Glomerular visceral epithelial cell (primary cell): ENCODE measurements around the gene ADGB.
"Not testable (repeated sequence)": the region's sequence is repeated elsewhere in the genome, so short reads cannot be mapped to it uniquely, and the experiment has no call there.

Experiments used
- DNase-seq: peaks from one replicate; pipeline ENCODE4 v3.0.0-alpha.2; 2016; ENCODE audit errors: extremely low spot score

The ADGB gene

DNA sequence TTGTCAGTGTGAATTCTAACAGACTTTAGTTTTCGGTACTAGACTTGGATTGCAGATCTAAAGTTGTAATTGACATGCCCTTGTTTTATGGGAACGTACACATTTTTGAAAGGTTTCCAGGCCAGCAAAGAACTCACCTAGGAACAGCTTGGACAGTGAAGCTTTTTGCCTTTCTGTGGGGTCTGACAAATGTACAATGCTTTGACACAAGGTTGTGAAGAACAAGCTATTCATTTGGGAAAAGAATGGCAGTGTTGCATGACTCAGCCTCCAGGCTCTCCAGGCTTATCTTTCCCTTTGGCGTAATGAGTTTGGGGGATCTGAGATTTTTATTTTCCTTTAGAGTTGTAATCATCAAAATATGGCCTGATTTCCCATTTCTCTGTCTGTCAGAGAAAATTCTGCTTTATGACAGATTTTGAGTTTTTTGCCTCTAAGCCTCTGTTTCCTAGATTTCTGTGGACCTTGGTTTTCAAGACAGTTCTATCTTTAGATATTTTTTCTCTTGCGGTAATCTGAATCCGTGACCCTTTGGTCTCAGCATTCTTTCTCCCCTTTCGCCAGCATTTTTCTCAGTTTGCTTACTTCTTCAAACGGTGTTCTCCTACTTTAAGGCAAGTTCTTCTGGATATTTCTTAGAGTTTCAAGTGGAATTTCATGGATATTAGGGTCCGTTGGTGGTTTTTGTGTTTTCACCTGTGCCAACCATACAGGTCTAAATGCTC, 221.0 kb downstream of the ADGB start:
- no peak for DNase-seq

DNA sequence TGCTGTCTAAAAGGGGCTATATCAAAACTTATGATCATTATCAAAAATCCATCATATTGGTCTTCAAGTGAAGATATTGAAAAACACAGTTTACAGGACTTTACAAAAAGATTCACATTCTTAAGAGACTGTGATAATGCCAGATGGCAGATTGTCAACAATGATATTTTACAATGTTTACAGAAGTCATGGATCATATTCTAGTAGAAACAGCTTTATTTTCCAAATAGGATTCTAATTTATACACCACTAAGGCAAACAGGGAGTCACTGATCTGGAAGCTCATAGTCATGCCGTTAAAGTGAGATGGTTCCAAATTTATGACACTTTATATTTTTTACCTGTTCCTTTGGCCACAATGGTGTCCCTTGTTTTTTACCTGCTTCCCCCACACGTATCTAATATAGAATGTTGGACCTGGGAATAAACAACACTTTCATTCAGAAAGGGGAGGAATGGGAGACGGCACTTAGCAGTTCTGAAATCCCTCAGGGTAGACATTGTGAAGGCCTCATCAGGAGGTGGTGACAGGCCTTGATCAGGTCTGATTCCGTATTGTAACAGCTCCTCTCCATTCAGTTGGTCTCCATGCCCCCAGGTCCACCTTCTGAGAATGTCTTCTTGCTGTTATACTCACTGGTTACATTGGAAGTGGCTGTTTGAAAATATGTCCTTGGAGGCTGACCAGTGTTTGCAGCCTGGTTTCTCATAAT, 228.6 kb downstream of the ADGB start:
- DNase-seq, result no peak

DNA sequence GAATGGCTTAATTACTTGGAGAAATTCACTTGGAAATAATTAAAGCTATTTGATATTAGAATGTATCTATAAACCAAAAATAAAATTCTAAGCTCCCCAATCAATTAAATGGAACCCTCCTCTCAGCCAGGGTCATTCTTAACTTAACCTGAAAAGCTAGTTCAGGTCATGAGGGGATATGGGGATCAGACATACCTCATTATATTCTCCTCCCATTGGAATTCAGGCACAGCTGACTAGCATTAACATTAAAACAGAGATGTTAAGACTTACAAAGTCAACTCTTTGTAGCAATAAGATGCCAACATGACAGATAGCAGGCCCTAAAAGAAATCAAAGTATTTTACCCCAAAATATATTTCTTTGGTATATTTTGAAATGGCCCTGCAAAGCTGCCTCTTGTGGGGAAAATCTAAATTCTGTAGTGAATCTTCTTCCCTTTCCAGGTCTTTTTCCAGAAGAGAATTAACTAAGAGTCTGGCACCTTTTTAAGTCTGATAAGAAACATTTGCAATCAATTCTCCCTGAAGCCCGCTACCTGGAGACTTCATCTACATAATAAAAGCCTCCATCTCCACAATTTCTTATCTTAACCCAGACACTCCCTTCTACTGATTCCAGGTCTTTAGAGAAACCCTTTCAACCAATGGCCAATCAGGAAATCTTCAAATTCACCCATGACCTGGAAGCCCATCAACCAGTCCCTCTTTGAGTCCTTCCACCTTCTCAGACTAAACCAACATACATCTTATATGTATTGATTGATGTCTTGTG, 231.2 kb downstream of the ADGB start:
- DNase-seq, result no peak

DNA sequence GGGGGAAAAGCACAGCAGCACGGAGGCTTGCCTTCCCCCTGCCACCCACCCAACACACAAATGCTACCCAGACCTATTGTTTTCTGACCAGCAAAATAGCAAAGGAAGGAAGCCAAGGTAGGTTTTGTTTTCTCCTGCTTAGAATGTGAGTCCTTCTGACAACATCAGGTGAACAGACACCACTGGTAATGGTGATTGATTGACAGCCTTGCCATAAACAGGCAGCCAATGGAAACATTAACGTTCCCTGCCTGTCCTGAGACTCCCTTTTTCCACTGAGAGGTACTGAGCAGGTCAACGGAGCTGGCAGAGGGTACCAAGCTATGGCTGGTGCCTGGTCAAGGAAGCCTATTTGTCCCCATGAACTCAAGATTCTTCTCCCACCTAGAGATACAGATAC, 234.4 kb downstream of the ADGB start:
- DNase-seq, result no peak

DNA sequence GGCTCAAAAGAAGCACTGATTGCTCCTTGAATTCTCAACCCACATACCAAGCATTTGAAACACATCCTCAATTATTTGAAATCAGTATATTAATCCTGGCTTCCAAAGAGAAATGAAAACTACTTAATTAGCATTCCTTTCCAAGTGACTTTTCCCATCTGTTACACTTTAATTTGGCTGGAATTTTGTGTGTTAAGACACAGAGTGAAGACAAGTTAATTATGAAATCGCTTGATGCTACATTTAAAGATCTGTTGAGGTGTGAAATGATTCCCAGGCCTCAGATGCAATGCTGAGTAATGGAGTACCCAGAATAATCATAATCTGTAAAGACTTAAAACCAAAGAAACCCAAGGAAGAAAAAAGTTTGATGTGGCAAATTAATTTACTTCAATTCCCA, 241.4 kb downstream of the ADGB start:
- DNase-seq, result no peak

DNA sequence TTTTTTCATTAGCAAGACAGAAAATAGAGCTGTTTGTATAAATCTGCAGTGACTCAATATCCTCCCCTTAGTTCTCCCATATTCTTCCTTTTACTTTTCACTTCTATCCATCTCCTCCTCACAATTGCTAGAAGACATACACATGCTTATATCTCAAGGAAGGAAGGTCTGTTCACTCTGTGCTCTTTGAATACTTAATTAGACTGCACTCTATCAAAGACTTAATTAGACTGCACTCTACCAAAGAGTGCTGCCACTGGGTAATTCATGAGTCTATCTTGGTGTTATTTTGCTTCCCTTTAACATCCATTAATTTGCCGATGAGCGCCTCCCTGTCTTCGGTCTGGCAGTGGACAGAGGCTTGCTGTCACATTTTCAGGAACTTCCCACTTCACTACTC, 241.9 kb downstream of the ADGB start:
- no peak for DNase-seq

DNA sequence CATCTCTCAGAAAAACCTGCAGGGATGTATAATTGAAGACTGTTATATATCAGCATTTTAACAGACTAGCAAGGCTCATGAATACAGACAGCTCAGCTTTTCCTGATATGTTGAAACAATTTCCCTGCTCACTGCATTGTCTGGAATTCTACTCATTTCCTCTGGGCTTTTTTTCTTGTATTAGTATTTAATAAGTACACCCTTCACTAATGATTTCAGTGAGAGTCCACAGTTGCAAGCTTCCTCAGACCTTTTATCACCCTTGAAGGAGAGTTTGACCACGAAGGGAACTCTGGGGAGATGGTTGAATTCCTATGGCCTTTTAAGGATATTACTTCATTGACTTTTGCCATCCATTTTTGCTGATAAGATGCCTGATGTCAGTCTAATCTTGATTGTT, 248.7 kb downstream of the ADGB start:
- DNase-seq, result no peak

DNA sequence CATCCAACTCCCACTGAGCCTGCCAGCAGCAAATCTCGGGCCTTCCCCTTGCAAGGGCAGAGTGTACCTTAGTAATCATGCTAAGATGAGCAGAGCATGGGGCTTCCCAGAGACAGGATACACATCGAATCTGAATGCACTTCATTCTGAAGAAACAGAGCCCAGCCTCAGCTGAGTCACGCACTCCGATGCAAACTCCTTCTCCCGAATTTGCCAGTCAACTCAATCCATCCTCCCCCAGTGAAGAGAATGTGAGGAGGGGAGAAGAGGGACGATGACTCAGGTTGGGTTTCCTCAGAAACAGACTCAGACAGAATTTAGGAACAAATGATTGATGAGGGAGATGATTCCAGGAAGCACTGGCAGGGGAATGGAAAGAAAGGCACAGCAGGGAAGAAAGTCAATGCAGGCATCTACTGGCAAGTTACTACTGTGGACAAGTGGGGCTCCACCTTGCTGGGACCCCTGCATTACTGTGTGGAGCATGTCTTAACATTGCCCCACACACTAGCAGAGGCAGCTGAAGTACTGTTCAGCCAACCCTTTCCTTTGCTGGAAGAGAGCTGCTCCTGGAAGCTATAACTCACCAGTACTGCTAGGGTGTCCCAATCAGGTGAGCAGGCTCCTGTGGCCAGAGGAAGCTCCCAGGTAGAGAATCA, 251.6 kb downstream of the ADGB start:
- DNase-seq, result peak; percentile 80

DNA sequence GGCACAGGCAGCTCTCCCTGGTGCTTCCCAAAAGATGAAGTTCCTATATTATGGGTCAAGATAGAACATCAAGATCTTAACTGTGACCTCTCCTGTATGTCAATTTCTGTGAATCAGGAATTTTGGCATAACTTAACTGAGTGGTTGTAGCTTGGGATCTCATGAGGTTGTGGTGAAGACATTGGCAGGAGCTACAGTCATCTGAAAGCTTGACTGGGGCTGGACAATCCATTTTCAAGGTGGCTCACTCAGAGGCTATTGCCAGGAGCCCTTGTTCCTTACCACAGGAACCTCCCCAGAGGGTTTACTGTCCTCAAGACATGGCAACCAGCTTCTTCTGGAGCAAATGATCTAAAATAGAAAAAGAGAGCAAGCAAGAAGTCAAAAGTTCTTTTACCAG, 252.2 kb downstream of the ADGB start:
- no peak for DNase-seq

DNA sequence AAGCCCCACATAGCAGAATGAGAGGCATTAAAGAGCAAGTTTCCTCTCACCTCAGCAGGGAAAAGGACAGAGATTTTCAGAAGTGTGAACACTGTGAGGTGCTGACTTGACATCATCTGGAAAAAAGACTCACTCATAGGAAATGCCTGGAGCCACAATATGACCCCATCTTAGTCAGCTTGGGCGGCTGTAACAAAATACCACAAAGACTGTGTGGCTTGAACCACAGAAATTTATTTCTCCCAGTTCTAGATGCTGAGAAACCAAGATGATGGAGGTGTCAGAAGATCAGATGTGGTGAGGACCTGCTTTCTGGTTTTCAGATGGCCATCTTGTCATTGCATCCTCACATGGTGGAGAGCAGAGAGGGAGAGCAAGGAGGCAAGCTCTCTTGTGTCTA, 253.1 kb downstream of the ADGB start:
- peak; percentile 77 for DNase-seq

DNA sequence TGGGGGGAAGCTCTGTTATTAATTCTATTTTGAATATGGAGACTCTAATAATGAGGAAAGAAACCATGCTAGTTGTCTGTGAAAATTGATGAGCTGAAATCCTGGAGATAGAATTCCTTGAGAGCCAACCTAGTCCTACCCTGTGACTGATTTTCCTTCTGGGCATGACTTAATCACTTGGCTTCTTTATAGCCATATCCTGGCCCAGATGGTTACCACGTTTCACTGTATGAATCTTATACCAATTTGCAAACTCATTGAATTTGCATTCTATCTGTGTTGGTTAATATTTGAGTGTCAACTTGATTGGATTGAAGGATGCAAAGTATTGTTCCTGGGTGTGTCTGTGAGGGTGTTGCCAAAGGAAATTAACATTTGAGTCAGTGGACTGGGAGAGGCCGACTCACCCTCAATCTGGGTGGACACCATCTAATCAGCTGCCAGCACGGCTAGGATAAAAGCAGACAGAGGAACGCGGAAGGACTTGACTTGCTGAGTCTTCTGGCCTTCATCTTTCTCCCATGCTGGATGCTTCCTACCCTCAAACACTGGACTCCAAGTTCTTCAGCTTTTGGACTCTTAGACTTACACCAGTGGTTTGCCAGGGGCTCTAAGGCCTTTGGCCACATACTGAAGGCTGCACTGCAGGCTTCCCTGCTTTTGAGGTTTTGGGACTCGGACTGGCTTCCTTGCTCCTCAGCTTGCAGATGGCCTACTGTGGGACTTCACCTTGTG, 255.9 kb downstream of the ADGB start:
- not testable (repeated sequence) for DNase-seq

DNA sequence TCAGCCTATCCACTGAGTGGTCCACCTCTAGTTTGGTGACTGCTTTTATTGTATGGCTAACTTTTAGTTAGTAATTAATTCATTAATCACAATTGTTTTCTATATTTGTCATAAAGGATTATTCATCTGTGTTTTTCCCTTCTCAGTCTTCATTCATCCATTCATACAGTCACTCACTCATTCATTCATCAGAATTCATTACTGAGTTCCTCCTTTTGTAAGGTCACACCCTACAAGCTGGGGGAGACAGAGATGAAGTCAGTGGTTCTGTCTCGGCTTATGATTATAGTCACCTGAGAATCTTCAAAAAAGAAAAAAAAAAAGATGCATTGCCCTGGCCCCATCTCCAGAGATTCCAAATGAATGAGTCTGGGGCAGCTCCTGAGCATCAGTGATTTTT, 257.1 kb downstream of the ADGB start:
- no peak for DNase-seq

DNA sequence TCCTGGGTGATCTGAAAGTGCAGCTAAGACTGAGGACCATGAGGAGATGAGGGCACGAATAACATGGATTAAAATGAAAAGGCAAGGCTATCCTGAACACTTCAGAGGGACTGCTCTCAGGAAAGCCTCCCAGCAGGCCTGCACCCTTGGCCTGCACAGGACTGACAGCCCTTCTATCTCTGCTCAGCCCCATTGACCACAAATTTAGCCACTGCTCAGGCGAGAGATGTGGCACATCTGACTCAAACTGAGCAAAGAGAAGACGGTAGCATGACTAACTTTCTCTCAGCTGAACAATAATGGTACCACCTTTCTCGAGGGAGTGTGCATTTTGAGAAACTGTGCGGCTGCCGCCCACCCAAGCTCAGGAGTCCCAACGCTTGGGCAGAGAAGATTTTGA, 257.5 kb downstream of the ADGB start:
- DNase-seq, result no peak

DNA sequence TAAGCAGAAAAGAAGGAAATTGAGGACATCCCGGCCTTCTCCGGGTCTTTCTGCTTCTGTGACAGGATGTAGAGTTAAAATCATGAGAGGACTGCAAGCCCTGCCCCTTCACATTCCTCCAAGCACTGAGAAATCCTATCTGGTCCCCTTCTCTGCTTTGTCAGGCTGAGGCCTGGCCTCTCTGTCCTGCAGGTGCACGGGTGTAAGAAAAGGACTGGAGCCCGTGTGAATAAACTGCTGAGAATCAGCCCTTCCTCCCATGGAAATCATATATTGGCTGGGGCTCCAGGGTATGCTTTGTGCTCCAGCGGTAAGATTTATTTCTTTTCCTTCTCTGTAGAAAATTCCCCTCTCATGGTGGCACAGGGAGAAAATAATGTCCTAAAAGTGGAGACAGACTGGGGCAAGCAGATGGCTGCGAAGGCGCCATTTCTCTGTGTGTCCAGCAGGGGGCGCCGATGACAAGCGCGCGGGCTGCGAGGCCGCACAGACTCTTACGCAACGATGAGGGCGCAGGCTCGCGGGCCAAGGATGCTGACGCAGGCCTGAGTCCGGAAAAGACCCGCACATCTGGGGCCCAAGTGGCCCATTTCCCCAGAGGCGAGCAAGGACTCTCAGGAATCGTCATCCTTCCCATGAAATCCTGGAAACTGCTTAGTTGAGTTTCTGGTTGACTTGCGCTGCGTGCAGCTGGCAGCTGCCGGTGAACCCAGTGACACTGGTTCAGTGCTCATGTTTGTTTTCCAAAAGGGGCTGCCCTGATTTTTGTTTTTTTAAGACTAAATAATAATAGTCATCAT, 258.6 kb downstream of the ADGB start:
- peak; percentile 79 for DNase-seq

DNA sequence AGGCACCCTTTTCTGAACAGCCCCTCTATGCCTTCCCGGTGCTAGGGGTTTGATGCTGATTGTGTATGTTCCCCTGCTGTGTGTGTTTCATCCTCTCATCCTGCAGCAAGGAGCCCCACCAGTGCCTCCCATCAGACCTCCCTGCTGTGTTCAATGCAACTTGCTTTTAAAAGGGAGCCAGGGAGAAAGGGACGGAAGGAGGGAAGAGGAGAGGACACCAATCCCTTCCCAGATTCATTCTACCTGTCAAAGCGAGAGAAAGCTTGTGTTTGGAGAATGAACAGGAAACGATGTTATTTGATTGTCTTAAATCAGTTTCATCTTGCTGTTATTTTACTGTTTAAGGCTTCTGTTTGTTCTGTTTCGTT, 259.2 kb downstream of the ADGB start:
- no peak for DNase-seq

DNA sequence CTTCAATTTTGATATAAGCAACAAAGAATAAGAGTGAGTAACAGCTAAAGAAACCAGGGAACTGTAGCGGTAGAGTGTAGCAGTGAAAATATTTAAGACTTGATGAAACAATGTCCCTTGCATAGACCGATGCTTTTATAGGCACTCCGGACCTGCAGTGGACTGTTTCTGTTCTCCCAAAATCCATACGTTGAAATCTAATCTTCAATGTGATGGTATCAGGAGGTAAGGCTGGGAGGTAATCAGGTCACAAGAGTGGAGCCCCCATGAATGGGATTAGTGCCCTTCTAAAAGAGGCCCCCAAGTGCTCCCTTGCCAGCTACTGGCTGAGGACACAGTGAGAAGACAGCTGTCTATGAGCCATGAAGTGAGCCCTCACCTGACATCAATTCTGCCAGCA, 260.4 kb downstream of the ADGB start:
- DNase-seq, result no peak

DNA sequence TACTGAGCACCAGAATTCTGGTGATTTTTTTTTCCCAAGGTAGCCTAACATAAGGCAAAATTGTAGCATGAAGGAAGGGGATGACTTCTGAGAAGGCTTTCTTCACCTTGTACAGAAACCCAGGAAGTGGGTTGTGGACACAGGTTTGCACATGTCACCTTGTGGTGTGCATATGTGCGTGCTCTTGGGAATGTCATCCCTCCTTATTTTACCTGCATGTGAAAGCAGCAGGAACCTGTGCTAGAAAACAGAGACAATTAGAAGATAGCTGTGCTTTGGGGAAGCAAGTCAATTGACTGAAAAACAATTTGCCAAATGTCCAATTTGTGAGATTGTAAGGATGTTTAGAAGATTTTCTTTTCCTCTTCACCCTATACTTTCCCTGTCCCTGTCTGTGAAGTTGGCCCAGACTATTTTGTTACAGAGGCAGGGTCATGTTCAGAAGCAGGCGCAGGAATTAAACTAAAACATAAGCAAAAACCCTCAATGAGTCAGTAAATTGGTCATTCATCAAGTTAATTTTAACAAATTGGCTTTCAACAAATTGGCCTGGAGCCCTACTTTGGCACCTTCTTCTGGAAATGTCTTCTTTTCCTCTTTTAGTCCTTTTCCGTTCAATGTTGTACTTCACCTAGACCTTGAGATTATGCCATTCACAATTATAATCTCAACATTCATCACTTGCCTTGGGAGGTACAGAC, 261.2 kb downstream of the ADGB start:
- no peak for DNase-seq

DNA sequence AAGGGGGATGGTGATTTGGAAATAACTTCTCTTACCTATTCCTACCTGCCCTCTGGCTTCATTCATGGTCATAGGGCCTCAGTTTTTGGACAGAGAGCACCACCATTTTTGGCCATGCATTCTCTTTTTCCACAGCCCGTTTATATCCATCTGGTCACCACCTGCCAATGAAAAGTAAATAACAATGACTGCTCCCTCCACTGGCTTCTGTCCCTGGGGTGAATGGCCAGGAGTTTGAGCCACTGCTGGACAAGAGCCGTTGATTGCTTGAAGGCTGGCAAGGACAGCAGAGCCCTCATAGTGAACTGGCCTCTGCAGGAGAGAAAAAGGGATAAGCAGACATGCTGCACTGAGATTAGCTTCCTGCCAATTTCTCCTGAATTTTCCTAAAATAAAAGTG, 261.8 kb downstream of the ADGB start:
- no peak for DNase-seq

DNA sequence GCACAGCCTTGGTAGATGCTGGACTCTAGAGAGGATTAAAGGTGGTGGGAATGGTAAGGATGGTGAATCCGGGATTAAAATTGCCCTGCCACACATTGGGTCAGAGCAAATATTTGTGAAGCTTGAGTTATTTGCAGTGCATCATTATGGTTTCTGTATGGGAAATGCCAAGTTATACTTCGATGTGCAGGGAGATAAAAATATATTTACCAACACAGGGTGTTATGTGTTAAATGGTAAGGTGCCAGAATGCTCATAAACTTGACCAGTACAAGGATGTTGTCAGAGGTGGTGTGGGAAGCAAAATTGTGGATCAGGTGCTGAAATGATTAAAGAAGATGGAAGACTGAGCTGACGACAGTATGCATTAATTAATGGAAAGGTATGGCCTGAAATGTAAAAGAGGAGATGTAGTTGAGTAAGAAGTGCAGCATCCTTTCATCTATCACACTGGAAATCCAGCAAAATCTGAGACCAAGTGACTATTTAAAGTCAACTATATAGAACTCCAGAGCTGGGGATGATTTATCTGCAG, 262.3 kb downstream of the ADGB start:
- no peak for DNase-seq

DNA sequence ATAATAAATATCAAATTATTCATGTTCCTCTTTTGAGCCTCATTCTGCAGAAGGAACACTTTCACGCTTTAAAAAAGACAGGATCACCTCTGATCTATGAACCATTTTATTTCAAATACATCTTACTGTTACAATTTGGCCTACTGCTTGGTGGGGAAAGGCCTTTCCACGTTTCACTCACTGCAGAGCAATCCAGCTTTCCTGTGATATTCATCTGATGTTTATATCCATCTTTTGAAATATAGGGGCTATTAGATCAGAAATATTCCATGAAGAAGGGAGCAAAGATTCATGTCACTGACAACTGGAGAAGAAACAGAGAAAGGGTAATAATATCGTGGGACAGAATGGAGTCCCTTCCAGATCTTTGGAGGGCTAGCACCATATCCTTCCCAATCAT, 262.9 kb downstream of the ADGB start:
- no peak for DNase-seq
